GM12878 (cell line): ENCODE measurements around the gene MEGF11. TPM values are rescaled to one million over a fixed set of nuclear protein-coding genes. Genes with fewer than 3 reads are reported as not detected.

Experiments
- ATAC-seq: fragments of 200-7000 bp; cut with Tn5 transposase; 3 replicates; pipeline ENCODE4 v1.9.1; 2020; ENCODE audit warnings: mild to moderate bottlenecking, moderate library complexity
- BruUV-seq: library from RNA; stranded (reverse); fragments of 400-500 nt; replicated peaks from 2 replicates; lab custom pipeline; 2021; lab: Mats Ljungman, UMichigan
- CTCF ChIA-PET: fragments of 300-600 bp; sonication (Branson Sonifier 250); formaldehyde crosslinking; extraction: SDS; loops from one replicate; lab custom pipeline; 2021; ENCODE audit warnings: inconsistent platforms; lab: Yijun Ruan, JAX
- POLR2A ChIA-PET: fragments of 350-600 bp; formaldehyde crosslinking; extraction: SDS; loops from one replicate; lab custom pipeline; 2021; ENCODE audit warnings: inconsistent platforms; lab: Charles Lee
- RAD21 ChIA-PET: fragments of 300-600 bp; sonication (Branson Sonifier 250); formaldehyde crosslinking; loops from one replicate; lab custom pipeline; 2023; ENCODE audit warnings: antibody characterized with exemption; ENCODE audit not compliant: unreplicated experiment; lab: Charles Lee
- SMC1A ChIA-PET: fragments of 300-600 bp; sonication (Branson Sonifier 250); formaldehyde crosslinking; loops from one replicate; lab custom pipeline; 2023; ENCODE audit not compliant: unreplicated experiment, uncharacterized antibody; lab: Charles Lee
- DNase-seq: peaks from one replicate; pipeline ENCODE4 v3.0.0-alpha.2; 2011; ENCODE audit warnings: low read depth, low spot score
- FAIRE-seq: peaks from 3 replicates; lab custom pipeline; 2011; peaks lifted over from hg19 to GRCh38; lab: Jason Lieb, UNC
- H2AFZ ChIP-seq: 2 replicates; pipeline ENCODE4 v1.6.0; 2011; ENCODE audit warnings: low read depth, low read length, control low read depth; ENCODE audit not compliant: control insufficient read depth
- H3K27ac ChIP-seq: 2 replicates; pipeline ENCODE4 v1.5.1; 2011; ENCODE audit warnings: control low read depth; ENCODE audit not compliant: control insufficient read depth, insufficient read depth
- H3K27me3 ChIP-seq, 2 experiments: replicated peaks in 1 of 2; 2 replicates each; pipeline versions ENCODE4 v1.6.0 to v1.6.1; 2011; ENCODE audit warnings: low read length in 1 of 2; ENCODE audit not compliant: control insufficient read depth in 2 of 2, insufficient read depth in 2 of 2
- H3K36me3 ChIP-seq, 2 experiments: 2 replicates each; pipeline ENCODE4 v1.5.1; 2011; ENCODE audit warnings: low read length in 1 of 2; ENCODE audit not compliant: control insufficient read depth in 2 of 2, insufficient read depth in 2 of 2
- H3K4me1 ChIP-seq: 2 replicates; pipeline ENCODE4 v1.6.1; 2011; ENCODE audit warnings: mild to moderate bottlenecking, low read length, moderate library complexity, mixed read lengths; ENCODE audit not compliant: control insufficient read depth, insufficient read depth
- H3K4me2 ChIP-seq: 2 replicates; pipeline ENCODE4 v1.6.0; 2011; ENCODE audit warnings: control low read depth; ENCODE audit not compliant: control insufficient read depth, insufficient read depth
- H3K4me3 ChIP-seq: fragments of 200-600 bp; sonication (generic); 2 replicates; pipeline ENCODE4 v1.5.1; 2016
- H3K79me2 ChIP-seq: 2 replicates; pipeline ENCODE4 v1.6.0; 2011; ENCODE audit warnings: low read length; ENCODE audit not compliant: control insufficient read depth, insufficient read depth
- H3K9ac ChIP-seq: 2 replicates; pipeline ENCODE4 v1.8.0; 2011; ENCODE audit warnings: low read length, control low read depth, mixed read lengths; ENCODE audit not compliant: control insufficient read depth, insufficient read depth
- H3K9me3 ChIP-seq: replicated peaks from 3 replicates; pipeline ENCODE4 v1.5.1; 2011; ENCODE audit warnings: mild to moderate bottlenecking, low read length; ENCODE audit not compliant: control insufficient read depth, insufficient read depth
- H4K20me1 ChIP-seq: 2 replicates; pipeline ENCODE4 v1.6.0; 2011; ENCODE audit not compliant: control insufficient read depth, insufficient read depth
- GABPA ChIP-seq: IDR thresholded peaks from 2 replicates; pipeline ENCODE4 v1.6.1; 2014; ENCODE audit warnings: antibody characterized with exemption, low read depth, mild to moderate bottlenecking, inconsistent platforms
- MYC ChIP-seq: IDR thresholded peaks from 2 replicates; pipeline ENCODE4 v1.6.1; 2011; ENCODE audit warnings: mild to moderate bottlenecking, low read length, moderate library complexity, inconsistent platforms; ENCODE audit not compliant: insufficient read depth, insufficient replicate concordance, insufficient read length, severe bottlenecking
- NFXL1 ChIP-seq: fragments of 450-650 bp; IDR thresholded peaks from 2 replicates; pipeline ENCODE4 v1.6.1; 2017; ENCODE audit warnings: antibody characterized with exemption, mild to moderate bottlenecking, borderline replicate concordance
- NR2C2 ChIP-seq: IDR thresholded peaks from 2 replicates; pipeline ENCODE4 v1.6.1; 2011; ENCODE audit warnings: borderline replicate concordance, low read depth; ENCODE audit not compliant: control insufficient read depth, insufficient read length
- RUNX3 ChIP-seq: IDR thresholded peaks from 2 replicates; pipeline ENCODE4 v1.6.1; 2012; ENCODE audit warnings: low read length, inconsistent platforms
- SP1 ChIP-seq: IDR thresholded peaks from one replicate; pipeline ENCODE4 v1.6.1; 2011; ENCODE audit warnings: low read depth, low read length
- SUPT20H ChIP-seq: IDR thresholded peaks from 2 replicates; pipeline ENCODE4 v1.6.1; 2011; ENCODE audit warnings: low read depth, mild to moderate bottlenecking, low read length, moderate library complexity, borderline replicate concordance; ENCODE audit not compliant: control insufficient read depth
- TCF12 ChIP-seq: IDR thresholded peaks from 2 replicates; pipeline ENCODE4 v1.6.1; 2011; ENCODE audit warnings: low read depth, mild to moderate bottlenecking, low read length
- ZNF217 ChIP-seq: fragments of 450-650 bp; IDR thresholded peaks from 2 replicates; pipeline ENCODE4 v1.6.1; 2017; ENCODE audit warnings: antibody characterized with exemption, mild to moderate bottlenecking
- ZZZ3 ChIP-seq: IDR thresholded peaks from 2 replicates; pipeline ENCODE4 v1.6.1; 2011; ENCODE audit warnings: low read depth; ENCODE audit not compliant: control insufficient read depth, insufficient read length
- WGBS: methylation state at CpG from one replicate; pipeline ENCODE4 v1.1.6; 2016; ENCODE audit warnings: low lambda C conversion rate; ENCODE audit not compliant: insufficient replicate concordance, insufficient coverage; ENCODE audit errors: missing lambda C conversion rate; 5-methylcytosine and 5-hydroxymethylcytosine counted together
- in situ Hi-C: fragments of 300-500 bp; cut with MboI; formaldehyde crosslinking; loops from 9 replicates; pipeline ENCODE4 v1.14.3; 2018; ENCODE audit warnings: mixed read lengths
- intact Hi-C: fragments of 100-400 bp; cut with micrococcal nuclease; formaldehyde crosslinking; loops from one replicate; pipeline ENCODE4 v1.14.2; 2022; ENCODE audit not compliant: unreplicated experiment
- polyA plus RNA-seq, 11 experiments: library from polyadenylated mRNA; depleted of rRNA in 4 of 11; unstranded in 6 of 11; stranded (reverse) in 5 of 11; fragments of >200 nt; fragmentation: Nextera tagmentation in 4 of 11; fragmentation: Illumina TruSeq in 1 of 11; extraction: Ambion mirVana in 4 of 11; extraction: Trizol in 1 of 11; gene quantifications; 1 replicate in 1 of 11; 2 replicates in 10 of 11; pipeline versions ENCODE4 v1.2.1 to v1.2.3, GENCODE V29; 2011 to 2016; ENCODE audit warnings: inconsistent platforms in 2 of 11, missing spikeins in 2 of 11, low read depth in 1 of 11
- total RNA-seq, 4 experiments: library from RNA; depleted of rRNA in 3 of 4; stranded (reverse); fragments of >200 nt in 3 of 4; fragmentation: Illumina TruSeq in 1 of 4; extraction: Trizol in 1 of 4; gene quantifications; 2 replicates each; pipeline versions ENCODE4 v1.2.1 to v1.2.3, GENCODE V29; 2013 to 2021

Gene MEGF11
- total and polyA plus RNA-seq, 10 of the 15 experiments (the other 5 are each of a cell fraction or from before 2014, with no cell fraction given) = 0.03 to 1.7 (median 0.49) TPM

- no peak for TF ChIP-seq SUPT20H
- TF ChIP-seq TCF12 = no peak
- TF ChIP-seq SP1 = no peak
- TF ChIP-seq RUNX3 = no peak
- no peak for TF ChIP-seq ZZZ3
- TF ChIP-seq NR2C2 = no peak
- no peak for TF ChIP-seq ZNF217
- TF ChIP-seq NFXL1 = no peak
- TF ChIP-seq GABPA = no peak
- TF ChIP-seq MYC = no peak
- peaks cover 2% of the 10 kb centered on the region in 2 experiments; a peak in 3 of 4 replicates for H3K27me3 ChIP-seq
- H3K36me3 ChIP-seq = no peaks in the 10 kb centered on the region
- ATAC-seq (no peak), DNase-seq (no peak), FAIRE-seq (no peak)
- SMC1A ChIA-PET = no interaction called here
- no TSS peak for BruUV-seq
- no peak overlapping the region for H3K4me2 ChIP-seq
- no peak overlapping the region for H3K27ac ChIP-seq
- H3K9me3 ChIP-seq = no peaks in the 10 kb centered on the region
- no peak overlapping the region for H3K4me3 ChIP-seq
- no peaks in the 10 kb centered on the region for H3K79me2 ChIP-seq
- in situ Hi-C loops (no loop called here), intact Hi-C loops (no loop called here)
- H4K20me1 ChIP-seq = no peaks in the 10 kb centered on the region
- 31% methylated on average over 5 of the region's 5 CpGs for WGBS
- H3K4me1 ChIP-seq = no peaks in the 10 kb centered on the region
- CTCF ChIA-PET = interaction anchor here (1.0 kb wide), 1 partner anchor 13 kb away, joined by 3 read pairs; no protein-coding TSS in a partner anchor
- POLR2A ChIA-PET = no interaction called here
- RAD21 ChIA-PET = no interaction called here
- H2AFZ ChIP-seq = no peak overlapping the region
- no peak overlapping the region for H3K9ac ChIP-seq
Observed at GRCh38 chr15:66096688-66097058, 156.9 kb downstream of the MEGF11 start.
